Right lobe of liver (tissue), 6 donors: ENCODE measurements around the gene ACP7. TPM values are rescaled to one million over a fixed set of nuclear protein-coding genes. Genes with fewer than 3 reads are reported as not detected.

Experiments used
- ATAC-seq, 4 donors: fragments of 200-7000 bp; cut with Tn5 transposase; one replicate each; pipeline ENCODE4 v1.9.1; 2020; ENCODE audit warnings: mild to moderate bottlenecking in 4 of 4, moderate library complexity in 4 of 4
- DNase-seq, 3 donors: peaks; one replicate each; pipeline ENCODE4 v3.0.0-alpha.2; 2020
- H3K27ac ChIP-seq, 3 donors: fragments of 200-600 bp; one replicate each; pipeline ENCODE4 v1.8.0; 2022
- H3K27me3 ChIP-seq, 2 donors: fragments of 200-600 bp; one replicate each; pipeline ENCODE4 v1.8.0; 2022
- H3K36me3 ChIP-seq, 4 donors: fragments of 200-600 bp; sonication (generic) in 1 of 4; one replicate each; pipeline versions ENCODE4 v1.5.1 to v1.8.0; 2017 to 2022; ENCODE audit warnings: control low read depth in 1 of 4
- H3K4me1 ChIP-seq, 4 donors: fragments of 200-600 bp; sonication (generic) in 1 of 4; one replicate each; pipeline versions ENCODE4 v1.5.1 to v1.8.0; 2017 to 2022; ENCODE audit warnings: control low read depth in 1 of 4
- H3K4me3 ChIP-seq, 3 donors: fragments of 200-600 bp; one replicate each; pipeline ENCODE4 v1.8.0; 2022
- H3K9me3 ChIP-seq, 4 donors: fragments of 200-600 bp; sonication (generic) in 1 of 4; one replicate each; pipeline versions ENCODE4 v1.5.1 to v1.8.0; 2017 to 2022; ENCODE audit warnings: control low read depth in 1 of 4
- POLR2A ChIP-seq: fragments of 450-650 bp; IDR thresholded peaks from one replicate; pipeline ENCODE4 v1.6.1; 2017; ENCODE audit warnings: antibody characterized with exemption, mild to moderate bottlenecking
- WGBS: methylation state at CpG from one replicate; pipeline ENCODE4 v1.1.6; 2018; ENCODE audit warnings: low coverage, low lambda C conversion rate; ENCODE audit not compliant: insufficient coverage; ENCODE audit errors: missing lambda C conversion rate; 5-methylcytosine and 5-hydroxymethylcytosine counted together
- intact Hi-C, 2 donors: fragments of 100-400 bp; cut with DNase I; formaldehyde crosslinking; loops; one replicate each; pipeline versions ENCODE4 v1.11.2 to v1.14.1; 2022
- total RNA-seq, 6 experiments: library from RNA; depleted of rRNA in 2 of 6; stranded (reverse); fragments of >200 nt in 2 of 6; fragmentation: NEBNext Ultra II Directional in 3 of 6; extraction: Animal tissue kit (Norgen Biotek cat#: 25700) in 3 of 6; gene quantifications; one replicate each; pipeline versions ENCODE4 v1.1.0 to v1.2.4, GENCODE V29; 2016 to 2023
- TF ChIP-seq, protein P1 (sequence below), 4 donors: fragments of 200-600 bp in 3 of 4; fragments of 450-650 bp in 1 of 4; IDR thresholded peaks; one replicate each; pipeline versions ENCODE4 v1.5.1 to v1.8.0; 2016 to 2022; ENCODE audit warnings: antibody characterized with exemption in 4 of 4, mild to moderate bottlenecking in 2 of 4
- donor health status: DM: no; HTN: yes; CAD: no.
- donor health status: DM: no; HTN: no; CAD: no.
- donor health status: DM: no; HTN: no; CAD: no.
- donor health status: DM: no; HTN: yes; CAD: no.
- donor health status: DM: no; HTN: yes; CAD: no.

ACP7 gene
- total RNA-seq, 6 experiments from 2014 or later: not detected

- Histone ChIP-seq H3K27me3 (no peaks in the 10 kb centered on the region), H3K27ac (no peak overlapping the region), H3K4me1 (no peaks in the 10 kb centered on the region), H3K36me3 (no peaks in the 10 kb centered on the region), H3K4me3 (no peak overlapping the region), H3K9me3 (no peaks in the 10 kb centered on the region)
- DNase-seq: no peak
- WGBS: 63% methylated on average over 5 of the region's 5 CpGs
- intact Hi-C loops: no loop called here
- TF ChIP-seq, protein P1, sequence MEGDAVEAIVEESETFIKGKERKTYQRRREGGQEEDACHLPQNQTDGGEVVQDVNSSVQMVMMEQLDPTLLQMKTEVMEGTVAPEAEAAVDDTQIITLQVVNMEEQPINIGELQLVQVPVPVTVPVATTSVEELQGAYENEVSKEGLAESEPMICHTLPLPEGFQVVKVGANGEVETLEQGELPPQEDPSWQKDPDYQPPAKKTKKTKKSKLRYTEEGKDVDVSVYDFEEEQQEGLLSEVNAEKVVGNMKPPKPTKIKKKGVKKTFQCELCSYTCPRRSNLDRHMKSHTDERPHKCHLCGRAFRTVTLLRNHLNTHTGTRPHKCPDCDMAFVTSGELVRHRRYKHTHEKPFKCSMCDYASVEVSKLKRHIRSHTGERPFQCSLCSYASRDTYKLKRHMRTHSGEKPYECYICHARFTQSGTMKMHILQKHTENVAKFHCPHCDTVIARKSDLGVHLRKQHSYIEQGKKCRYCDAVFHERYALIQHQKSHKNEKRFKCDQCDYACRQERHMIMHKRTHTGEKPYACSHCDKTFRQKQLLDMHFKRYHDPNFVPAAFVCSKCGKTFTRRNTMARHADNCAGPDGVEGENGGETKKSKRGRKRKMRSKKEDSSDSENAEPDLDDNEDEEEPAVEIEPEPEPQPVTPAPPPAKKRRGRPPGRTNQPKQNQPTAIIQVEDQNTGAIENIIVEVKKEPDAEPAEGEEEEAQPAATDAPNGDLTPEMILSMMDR (IDR thresholded peaks at IDR 0.05): no peak
- no peak for TF ChIP-seq POLR2A
- no peak for ATAC-seq
Observed at GRCh38 chr19:39103151-39103550, 19.0 kb downstream of the ACP7 start.

DNA sequence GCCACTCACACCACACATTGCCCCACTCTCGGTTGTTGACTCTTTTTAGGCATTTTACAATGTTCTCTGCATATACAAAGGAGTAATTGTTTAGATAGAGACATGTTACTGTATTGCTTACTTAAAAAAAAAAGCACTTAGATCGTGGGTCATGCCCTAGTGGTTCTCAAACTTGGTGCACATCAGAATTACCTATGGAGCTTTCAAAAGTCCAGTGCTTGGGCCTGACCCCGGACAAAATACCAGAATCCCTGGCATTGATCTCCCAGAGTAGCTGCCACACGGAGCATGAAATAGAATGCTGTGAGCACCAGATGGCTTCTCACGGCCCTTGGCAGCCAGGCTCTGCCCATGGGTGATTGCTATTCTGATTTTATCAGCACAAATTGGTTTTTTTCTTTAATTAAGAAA lies 20.0 kb downstream of the ACP7 start:
- Histone ChIP-seq H3K4me1 (no peaks in the 10 kb centered on the region), H3K27ac (no peak overlapping the region), H3K36me3 (no peaks in the 10 kb centered on the region), H3K27me3 (no peaks in the 10 kb centered on the region), H3K9me3 (no peaks in the 10 kb centered on the region), H3K4me3 (no peak overlapping the region)
- TF ChIP-seq POLR2A: no peak
- TF ChIP-seq, protein P1 (IDR thresholded peaks at IDR 0.05): no peak
- DNase-seq (no peak), ATAC-seq (no peak)
- intact Hi-C loops: no loop called here
- WGBS: 54% methylated on average over 5 of the region's 5 CpGs

GRCh38 chr19:39106194-39106593 lies 22.0 kb downstream of the ACP7 start:
- DNase-seq (no peak), ATAC-seq (no peak)
- intact Hi-C loops: no loop called here
- H3K4me3 ChIP-seq: no peak overlapping the region
- H3K27ac ChIP-seq: no peak overlapping the region
- no peaks in the 10 kb centered on the region for H3K9me3 ChIP-seq
- no peaks in the 10 kb centered on the region for H3K36me3 ChIP-seq
- no peaks in the 10 kb centered on the region for H3K4me1 ChIP-seq
- no peaks in the 10 kb centered on the region for H3K27me3 ChIP-seq
- TF ChIP-seq, protein P1 (IDR thresholded peaks at IDR 0.05): no peak
- TF ChIP-seq POLR2A: no peak
- WGBS: 69% methylated on average over 5 of the region's 7 CpGs

DNA sequence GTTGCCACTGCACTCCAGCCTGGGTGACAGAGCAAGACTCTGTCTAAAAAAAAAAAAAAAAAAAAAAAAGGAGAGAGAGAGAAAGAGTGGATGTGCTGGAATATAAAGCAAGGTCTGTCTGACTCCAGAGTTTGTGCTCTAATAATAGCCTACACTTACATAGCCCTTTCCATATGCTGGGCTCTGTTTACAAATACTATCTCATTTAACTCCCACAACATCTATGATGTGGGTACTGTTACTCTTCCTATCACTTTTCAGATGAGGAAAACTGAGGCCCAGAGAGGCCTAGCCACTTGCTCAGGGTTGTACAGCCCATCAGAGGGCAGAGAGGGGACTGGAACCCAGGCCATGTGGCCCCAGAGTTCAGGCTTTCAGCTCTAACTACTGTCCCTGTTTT lies 25.5 kb downstream of the ACP7 start:
- DNase-seq: no peak
- TF ChIP-seq, protein P1 (IDR thresholded peaks at IDR 0.05): no peak
- no peak for TF ChIP-seq POLR2A
- ATAC-seq: no peak
- Histone ChIP-seq H3K9me3 (no peaks in the 10 kb centered on the region), H3K4me3 (no peak overlapping the region), H3K27ac (no peak overlapping the region), H3K4me1 (peaks cover 0 to 10% (median 4%) of the 10 kb centered on the region in 4 donors), H3K36me3 (no peaks in the 10 kb centered on the region), H3K27me3 (no peaks in the 10 kb centered on the region)
- intact Hi-C loops: loop anchor here in 1 of 2 donors (5.0 kb wide), 1 partner anchor 78 kb away; no protein-coding TSS in a partner anchor
